Kidney glomerular epithelial cell (primary cell): ENCODE measurements around the gene DUSP16.

Source experiments
- DNase-seq: peaks from one replicate; lab custom pipeline; 2025; lab: John Stamatoyannopoulos, UW

DUSP16 gene

DNA sequence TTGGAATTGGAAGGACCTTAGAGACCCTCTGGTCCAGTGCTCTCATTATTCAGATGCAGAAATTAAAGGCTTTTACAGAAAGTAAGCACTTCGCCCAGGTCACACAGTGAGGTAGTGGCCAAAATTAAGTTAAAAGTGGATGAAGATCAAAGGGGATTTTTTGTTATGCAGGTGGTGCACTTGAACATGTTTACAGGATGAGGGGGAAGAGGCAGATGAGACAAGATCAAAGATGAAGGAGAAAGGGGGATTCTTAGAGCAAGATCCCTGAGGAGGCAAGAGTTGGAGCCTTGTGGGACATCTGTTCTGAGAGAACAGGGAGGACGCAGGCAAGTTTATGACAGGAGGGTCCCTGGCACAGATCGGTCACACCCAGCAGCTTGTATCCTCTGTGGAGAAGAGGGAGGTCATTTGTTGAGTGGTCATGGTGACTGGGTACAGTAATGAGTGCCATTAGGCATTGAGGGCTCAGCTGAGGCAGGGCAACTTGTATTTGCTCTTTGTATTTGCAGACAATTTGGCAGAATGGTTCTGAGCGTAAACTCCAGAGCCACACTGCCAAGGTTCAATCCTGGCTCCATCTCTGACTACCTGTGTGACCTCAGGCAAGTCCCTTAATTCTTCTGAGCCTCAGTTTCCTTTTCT, 121.8 kb downstream of the DUSP16 start:
- DNase-seq = no peak

DNA sequence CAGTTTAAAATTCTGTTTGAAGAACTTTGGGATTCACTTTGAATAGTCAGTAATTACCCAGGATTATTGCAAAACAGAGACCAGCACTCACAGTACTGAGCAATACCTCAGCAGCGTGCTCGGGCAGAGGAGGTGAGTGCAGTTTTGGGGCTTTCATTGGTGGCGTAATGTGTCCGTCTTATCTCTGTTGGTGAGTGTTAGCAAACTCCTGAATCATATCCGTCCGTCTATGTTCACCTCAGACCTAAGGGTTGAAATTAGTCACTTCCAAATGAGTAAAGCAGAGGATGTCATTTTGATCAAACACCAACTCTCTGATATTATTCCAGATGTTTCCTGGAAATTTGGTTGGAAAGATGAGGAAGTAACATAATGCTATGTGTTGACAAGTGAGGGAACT, 123.0 kb downstream of the DUSP16 start:
- no peak for DNase-seq

DNA sequence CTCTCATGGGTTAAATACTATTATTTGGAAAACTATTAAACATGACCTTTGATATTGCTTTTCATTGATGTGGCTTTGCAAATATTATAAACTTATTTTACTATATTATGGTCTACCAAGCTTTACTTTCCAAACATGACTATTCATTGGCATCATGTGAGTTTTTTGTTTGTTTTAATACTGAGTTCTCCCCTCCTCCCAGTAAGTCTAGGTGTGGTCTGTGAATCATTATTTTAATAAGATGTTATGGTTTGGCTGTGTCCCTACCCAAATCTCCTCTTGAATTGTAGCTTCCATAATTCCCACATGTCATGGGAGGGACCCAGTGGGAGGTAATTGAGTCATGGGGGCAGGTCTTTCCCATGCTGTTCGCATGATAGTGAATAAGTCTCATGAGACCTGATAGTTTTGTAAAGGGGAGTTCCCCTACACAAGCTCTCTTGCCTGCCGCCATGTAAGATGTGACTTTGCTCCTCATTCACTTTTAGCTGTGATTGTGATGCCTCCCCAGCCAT, 125.8 kb downstream of the DUSP16 start:
- DNase-seq = no peak

DNA sequence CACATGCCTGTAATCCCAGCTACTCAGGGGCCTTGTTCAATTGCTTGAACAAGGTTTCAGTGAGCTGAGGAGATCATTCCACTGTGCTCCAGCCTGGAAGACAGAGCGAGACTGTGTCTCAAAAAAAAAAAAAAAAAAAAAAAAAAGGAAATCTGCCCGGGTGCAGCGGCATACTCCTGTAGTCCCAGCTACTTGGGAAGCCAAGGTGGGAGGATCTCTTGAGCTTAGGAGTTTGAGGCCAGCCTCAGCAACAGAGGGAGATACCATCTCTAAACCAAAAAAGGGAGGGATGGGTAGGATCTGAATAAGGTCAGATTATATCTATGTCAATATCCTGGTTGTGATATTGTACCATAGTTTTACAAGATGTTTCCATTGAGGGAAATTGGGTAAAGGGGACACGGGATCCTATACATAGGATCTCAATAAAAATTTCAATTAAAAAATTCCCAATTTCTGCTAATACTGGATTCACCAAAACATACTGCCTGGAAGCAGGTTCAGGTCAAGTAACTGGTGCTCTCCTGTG, 129.4 kb downstream of the DUSP16 start:
- no peak for DNase-seq

- no peak for DNase-seq
Observed at GRCh38 chr12:12432364-12432763, 130.3 kb downstream of the DUSP16 start.

DNA sequence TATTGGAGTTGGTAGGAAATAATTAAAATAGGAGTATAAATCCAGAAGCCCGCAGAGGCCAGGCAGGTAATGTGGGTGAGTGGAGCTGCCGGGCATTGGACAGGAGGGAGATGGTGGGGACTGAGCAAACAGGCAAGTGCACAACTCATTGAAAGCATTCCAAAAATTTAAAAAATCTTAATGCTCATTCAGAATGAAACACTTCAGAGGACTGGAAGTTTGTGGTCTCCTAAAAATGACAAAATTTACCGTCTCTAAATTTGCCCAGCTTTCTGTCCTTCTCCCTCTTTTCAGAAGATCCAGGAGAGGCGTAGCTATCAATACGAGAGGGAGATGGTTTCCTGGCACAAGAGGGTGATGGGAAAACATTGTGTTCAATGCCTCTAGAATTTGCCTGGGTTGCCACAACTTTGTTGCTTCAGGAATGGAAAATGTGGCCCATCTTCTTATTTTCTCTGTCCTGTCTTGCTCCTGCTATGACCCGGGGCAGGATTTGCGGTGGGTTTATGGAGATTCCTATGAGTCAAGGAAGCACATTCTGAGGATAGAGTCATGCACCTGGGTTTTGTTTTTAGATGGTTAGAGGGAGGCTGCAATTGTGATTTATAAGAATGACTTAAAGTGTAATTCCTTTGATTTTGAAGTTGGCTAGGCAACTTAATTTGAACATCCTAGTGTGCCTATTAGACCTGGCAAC, 133.6 kb downstream of the DUSP16 start:
- DNase-seq = no peak

- no peak for DNase-seq
Observed at GRCh38 chr12:12428047-12428446, 134.6 kb downstream of the DUSP16 start.

GRCh38 chr12:12427568-12427967, 135.1 kb downstream of the DUSP16 start:
- DNase-seq = no peak

DNA sequence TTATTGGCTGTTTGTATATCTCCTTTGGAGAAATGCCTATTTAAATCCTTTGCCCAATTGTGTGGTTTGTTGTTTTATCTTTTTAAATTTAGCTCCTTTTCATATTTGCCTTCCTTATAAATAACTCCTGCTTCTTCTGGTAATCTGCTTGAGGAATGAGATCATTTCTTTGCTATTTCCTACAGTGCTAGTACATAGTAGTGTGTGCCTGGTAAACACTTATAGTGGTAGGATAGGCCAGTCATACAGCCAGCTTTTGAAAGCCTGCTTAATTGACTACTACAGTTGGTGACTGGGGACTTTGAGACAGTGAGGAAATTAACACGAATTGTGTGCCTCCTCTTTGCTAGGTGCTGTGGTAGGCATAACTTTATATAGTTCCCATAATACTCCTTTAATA, 137.0 kb downstream of the DUSP16 start:
- no peak for DNase-seq

DNA sequence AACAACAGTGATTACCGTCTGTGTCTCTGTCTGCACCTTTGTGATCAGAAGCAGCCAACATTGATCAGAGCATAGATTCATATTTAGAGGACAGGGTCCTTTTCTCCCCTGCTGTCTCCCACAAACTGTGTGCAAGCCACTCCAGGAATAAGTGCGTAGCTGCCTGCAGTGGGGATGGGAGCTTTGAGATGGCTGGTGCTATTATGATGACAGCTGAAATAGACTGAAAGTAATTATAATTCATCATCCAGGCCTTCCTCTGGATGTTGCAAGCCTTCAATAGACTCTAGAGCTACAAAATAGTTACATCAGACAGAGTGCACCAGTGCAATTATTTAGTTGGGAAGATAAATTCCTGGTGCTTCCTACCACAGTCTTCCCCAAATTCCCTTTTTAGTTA, 137.7 kb downstream of the DUSP16 start:
- DNase-seq = no peak
